Suprapubic skin (tissue), 3 donors: ENCODE data around the gene WIF1.

Experiments used
- CTCF ChIP-seq, 2 donors: fragments of 200-600 bp in 1 of 2; fragments of 450-650 bp in 1 of 2; sonication (generic) in 1 of 2; IDR thresholded peaks; one replicate each; pipeline ENCODE4 v1.5.1; 2016 to 2019; ENCODE audit warnings: antibody characterized with exemption in 2 of 2, mild to moderate bottlenecking in 1 of 2, moderate library complexity in 1 of 2
- POLR2AphosphoS5 ChIP-seq, 3 donors: sonication (generic); formaldehyde crosslinking; IDR thresholded peaks; one replicate each; pipeline ENCODE4 v1.6.1; 2017; ENCODE audit warnings: antibody characterized with exemption in 3 of 3

- TF ChIP-seq POLR2AphosphoS5 (IDR thresholded peaks at IDR 0.05), result no peak
- TF ChIP-seq CTCF (IDR thresholded peaks at IDR 0.05), result no peak
These were observed 31.5 kb upstream of the WIF1 start for GRCh38 chr12:65152596-65152995.
